Body of pancreas (tissue), 4 donors: Measurements from ENCODE around the gene ELOVL4. TPM values are rescaled to one million over a fixed set of nuclear protein-coding genes. Genes with fewer than 3 reads are reported as not detected.

ENCODE experiments used
- ATAC-seq: fragments of 150-250 bp; one replicate; pipeline ENCODE4 v1.9.1; 2016
- DNase-seq, 4 donors: peaks; one replicate each; pipeline ENCODE4 v3.0.0-alpha.2; 2019
- H3K27ac ChIP-seq, 4 donors: fragments of 200-600 bp; sonication (generic); 1 replicate in 3 of 4; 2 replicates in 1 of 4; pipeline versions ENCODE4 v1.5.1 to v1.6.1; 2016 to 2019; ENCODE audit warnings: mild to moderate bottlenecking in 1 of 4, mixed read lengths in 1 of 4, moderate library complexity in 1 of 4
- H3K27me3 ChIP-seq, 2 donors: fragments of 200-600 bp; sonication (generic); one replicate each; pipeline ENCODE4 v1.6.0; 2016; ENCODE audit warnings: mild to moderate bottlenecking in 1 of 2
- H3K36me3 ChIP-seq, 2 donors: fragments of 200-600 bp; sonication (generic); replicated peaks in 1 of 2; 2 replicates each; pipeline ENCODE4 v1.5.1; 2016; ENCODE audit warnings: low read depth in 2 of 2; ENCODE audit not compliant: insufficient read depth in 1 of 2
- H3K4me1 ChIP-seq: fragments of 200-600 bp; sonication (generic); one replicate; pipeline ENCODE4 v1.6.0; 2016
- H3K4me3 ChIP-seq, 2 donors: fragments of 200-600 bp; sonication (generic); 1 replicate in 1 of 2; 2 replicates in 1 of 2; pipeline ENCODE4 v1.5.1; 2016 to 2019
- H3K9me3 ChIP-seq, 3 donors: fragments of 200-600 bp; sonication (generic); 1 replicate in 2 of 3; 2 replicates in 1 of 3; pipeline ENCODE4 v1.5.1; 2016
- CTCF ChIP-seq, 7 experiments: fragments of 450-650 bp in 4 of 7; fragments of 200-600 bp in 3 of 7; sonication (generic) in 3 of 7; IDR thresholded peaks; one replicate each; pipeline ENCODE4 v1.5.1; 2016 to 2019; ENCODE audit warnings: antibody characterized with exemption in 7 of 7
- POLR2A ChIP-seq, 3 donors: fragments of 450-650 bp; IDR thresholded peaks; one replicate each; pipeline ENCODE4 v1.6.1; 2016; ENCODE audit warnings: antibody characterized with exemption in 3 of 3, mild to moderate bottlenecking in 2 of 3
- WGBS, 2 donors: methylation state at CpG; one replicate each; pipeline ENCODE4 v1.1.5; 2017; 5-methylcytosine and 5-hydroxymethylcytosine counted together
- intact Hi-C: fragments of 100-400 bp; cut with DNase I; formaldehyde crosslinking; loops from one replicate; pipeline ENCODE4 v1.15.1; 2023
- total RNA-seq, 2 donors: library from RNA; depleted of rRNA; stranded (reverse); fragments of >200 nt; gene quantifications; one replicate each; pipeline ENCODE4 v1.1.0, GENCODE V29; 2016

The ELOVL4 gene
- total RNA-seq, 2 donors from 2014 or later = 0.52 TPM; not detected in 1

- no peak for ATAC-seq
- no peaks in the 10 kb centered on the region for H3K36me3 ChIP-seq
Observed at GRCh38 chr6:79909517-79909916, 37.8 kb downstream of the ELOVL4 start.

DNA sequence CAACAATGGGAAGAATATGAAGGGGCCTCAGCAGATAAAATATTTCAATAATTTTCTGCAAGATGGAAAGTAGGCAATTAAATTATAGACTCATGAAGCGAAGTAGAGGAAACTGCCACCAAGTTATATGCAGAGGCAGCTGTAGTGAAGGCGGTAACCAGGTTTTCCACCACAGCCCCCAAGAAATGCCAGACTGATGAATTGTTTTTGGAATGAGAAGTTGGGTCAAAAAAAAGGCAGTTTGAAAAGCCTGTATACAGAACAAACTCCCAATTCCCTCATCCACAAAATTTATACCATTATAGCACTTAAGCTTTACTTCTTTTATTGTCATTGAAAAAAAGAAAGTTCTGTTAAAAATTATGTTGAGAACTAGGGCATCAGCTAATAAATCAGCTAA, 45.3 kb downstream of the ELOVL4 start:
- intact Hi-C loops = no loop called here
- Histone ChIP-seq H3K27me3 (no peaks in the 10 kb centered on the region), H3K4me3 (no peak overlapping the region), H3K36me3 (no peaks in the 10 kb centered on the region), H3K27ac (no peak overlapping the region), H3K9me3 (no peaks in the 10 kb centered on the region), H3K4me1 (no peaks in the 10 kb centered on the region)
- TF ChIP-seq POLR2A (IDR thresholded peaks at IDR 0.05) (no peak), CTCF (IDR thresholded peaks at IDR 0.05) (no peak)
- WGBS, 2 donors = 77 to 83% methylated on average over 2 of the region's 2 CpGs
- no peak for ATAC-seq
- no peak for DNase-seq

More at GRCh38 chr6:79909517-79909916, 37.8 kb downstream of the ELOVL4 start:
- 64 to 83% methylated on average over 3 of the region's 3 CpGs for WGBS, 2 donors
- no peaks in the 10 kb centered on the region for H3K27me3 ChIP-seq
- no peak overlapping the region for H3K27ac ChIP-seq
- no peak for TF ChIP-seq CTCF (IDR thresholded peaks at IDR 0.05)
- TF ChIP-seq POLR2A (IDR thresholded peaks at IDR 0.05) = no peak
- no peak for DNase-seq
- intact Hi-C loops = no loop called here
- H3K4me3 ChIP-seq = no peak overlapping the region
- H3K9me3 ChIP-seq = no peaks in the 10 kb centered on the region
- H3K4me1 ChIP-seq = no peaks in the 10 kb centered on the region

DNA sequence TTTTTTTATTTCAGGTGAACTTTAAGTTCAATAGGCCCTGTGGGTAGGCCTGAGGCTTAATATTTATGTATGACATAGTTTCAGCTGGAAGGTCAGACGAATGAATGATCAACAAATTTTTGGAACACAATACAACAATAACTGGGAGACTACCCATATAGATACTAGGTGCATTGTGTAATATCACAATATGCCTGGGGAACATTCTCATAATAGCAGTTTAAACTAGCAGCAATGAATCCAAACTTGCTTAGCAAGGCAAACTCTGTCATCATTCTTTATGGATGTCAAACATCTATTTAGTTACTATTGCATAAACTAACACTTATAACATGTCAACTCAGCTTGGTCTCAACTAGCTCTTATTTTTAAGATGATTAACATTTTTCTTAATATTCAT, 49.3 kb downstream of the ELOVL4 start:
- no peaks in the 10 kb centered on the region for H3K27me3 ChIP-seq
- intact Hi-C loops = no loop called here
- no peak for ATAC-seq

GRCh38 chr6:79896075-79896449, 51.3 kb downstream of the ELOVL4 start:
- TF ChIP-seq POLR2A (IDR thresholded peaks at IDR 0.05) = no peak
- TF ChIP-seq CTCF (IDR thresholded peaks at IDR 0.05) = no peak
- 65 to 71% methylated on average over 5 of the region's 5 CpGs for WGBS, 2 donors
- no peaks in the 10 kb centered on the region for H3K27me3 ChIP-seq
- DNase-seq (no peak), ATAC-seq (no peak)
- intact Hi-C loops = no loop called here
- H3K4me3 ChIP-seq = no peak overlapping the region
- no peaks in the 10 kb centered on the region for H3K36me3 ChIP-seq
- no peaks in the 10 kb centered on the region for H3K9me3 ChIP-seq
- H3K4me1 ChIP-seq = no peaks in the 10 kb centered on the region
- H3K27ac ChIP-seq = no peak overlapping the region

More for the DNA sequence above, 49.3 kb downstream of the ELOVL4 start:
- Histone ChIP-seq H3K27ac (no peak overlapping the region), H3K9me3 (no peaks in the 10 kb centered on the region), H3K4me3 (no peak overlapping the region), H3K36me3 (no peaks in the 10 kb centered on the region), H3K4me1 (no peaks in the 10 kb centered on the region)
- 75 to 76% methylated on average over 1 of the region's 1 CpG for WGBS, 2 donors
- no peak for DNase-seq
- no peak for TF ChIP-seq CTCF (IDR thresholded peaks at IDR 0.05)
- TF ChIP-seq POLR2A (IDR thresholded peaks at IDR 0.05) = no peak

DNA sequence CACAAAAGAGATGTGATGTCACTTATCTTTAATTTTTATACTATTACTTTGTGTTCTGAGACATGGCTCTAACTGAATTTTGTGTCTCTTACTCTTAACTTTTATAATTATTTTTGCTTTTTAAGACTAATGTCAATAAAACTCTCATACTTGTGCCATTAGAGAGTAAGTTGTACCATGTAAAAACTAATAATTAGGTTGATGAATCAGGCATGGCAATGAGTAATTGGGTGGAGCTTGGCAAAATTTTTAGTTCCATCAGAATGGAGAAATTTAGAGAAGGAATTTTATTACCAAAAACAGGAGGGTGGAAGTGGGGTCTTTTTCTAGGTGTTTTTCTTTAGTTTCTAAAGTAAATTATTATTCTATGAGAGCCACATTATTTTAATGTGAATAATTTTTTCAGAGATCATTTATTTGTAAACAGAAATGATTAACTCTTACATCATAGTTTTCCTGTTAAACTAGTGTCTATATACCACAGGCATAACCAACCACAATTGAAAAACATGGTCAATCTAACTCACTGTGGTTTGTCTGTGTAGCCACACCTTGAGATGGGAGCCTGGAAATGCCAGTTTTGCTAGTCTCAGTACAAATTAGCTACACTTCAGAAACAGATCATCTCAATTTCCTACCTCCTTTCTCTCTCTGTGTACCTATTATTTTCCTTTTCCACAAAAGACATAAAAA, 51.8 kb downstream of the ELOVL4 start:
- Histone ChIP-seq H3K4me1 (no peaks in the 10 kb centered on the region), H3K4me3 (no peak overlapping the region), H3K27me3 (no peaks in the 10 kb centered on the region), H3K36me3 (no peaks in the 10 kb centered on the region), H3K27ac (no peak overlapping the region), H3K9me3 (no peaks in the 10 kb centered on the region)
- intact Hi-C loops = no loop called here
- DNase-seq (no peak), ATAC-seq (no peak)
- TF ChIP-seq POLR2A (IDR thresholded peaks at IDR 0.05) (no peak), CTCF (IDR thresholded peaks at IDR 0.05) (no peak)
